Activated T-cell treated with anti-CD3 and anti-CD28 coated beads, Interleukin-2, amount 50 U/mL, for 24 hours (primary cell): ENCODE measurements around the gene PDIK1L.
A peak's percentile ranks its signal among the peaks of the same experiment; 100 is the strongest.
"Not testable (repeated sequence)": the region's sequence is repeated elsewhere in the genome, so short reads cannot be mapped to it uniquely, and the experiment has no call there.

ENCODE experiments used
- DNase-seq: peaks from one replicate; pipeline ENCODE4 v3.0.0-alpha.2; 2020
- H3K27ac Mint-ChIP-seq: 2 replicates; pipeline ENCODE4 v1.8.0; 2020; ENCODE audit warnings: mild to moderate bottlenecking, mixed read lengths
- H3K27me3 Mint-ChIP-seq: 2 replicates; pipeline ENCODE4 v1.8.0; 2020; ENCODE audit warnings: mixed read lengths
- H3K36me3 Mint-ChIP-seq: 2 replicates; pipeline ENCODE4 v1.8.0; 2020; ENCODE audit warnings: low read depth, mixed read lengths
- H3K4me1 Mint-ChIP-seq: 2 replicates; pipeline ENCODE4 v1.8.0; 2020; ENCODE audit warnings: low read depth, mixed read lengths
- H3K4me3 Mint-ChIP-seq: 2 replicates; pipeline ENCODE4 v1.8.0; 2020; ENCODE audit warnings: mild to moderate bottlenecking, moderate library complexity, mixed read lengths
- H3K9me3 Mint-ChIP-seq: 2 replicates; pipeline ENCODE4 v1.8.0; 2020; ENCODE audit warnings: mixed read lengths

The PDIK1L gene

DNA sequence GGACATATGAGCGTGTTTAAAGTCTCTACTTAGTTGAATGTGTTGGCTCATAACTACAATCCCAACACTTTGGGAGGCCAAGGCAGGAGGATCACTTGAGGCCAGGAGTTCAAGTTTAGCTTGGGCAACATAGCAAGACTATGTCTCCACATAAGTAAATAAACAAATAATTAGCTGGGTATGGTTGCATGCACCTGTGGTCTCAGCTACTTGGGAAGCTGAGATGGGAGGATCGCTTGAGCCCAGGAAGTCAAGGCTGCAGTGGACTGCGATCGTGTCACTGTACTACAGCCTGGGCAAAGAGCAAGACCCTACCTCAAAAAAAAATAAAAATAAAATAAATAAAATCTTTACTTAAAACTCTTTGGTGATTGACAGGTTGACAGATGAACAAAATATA, 13.0 kb upstream of the PDIK1L start:
- no peaks in the 10 kb centered on the region for H3K9me3 Mint-ChIP-seq
- no peak overlapping the region for H3K4me3 Mint-ChIP-seq
- no peaks in the 10 kb centered on the region for H3K27me3 Mint-ChIP-seq
- peaks cover 3% of the 10 kb centered on the region for H3K4me1 Mint-ChIP-seq
- H3K36me3 Mint-ChIP-seq, result no peaks in the 10 kb centered on the region
- DNase-seq, result no peak
- H3K27ac Mint-ChIP-seq, result no peak overlapping the region

DNA sequence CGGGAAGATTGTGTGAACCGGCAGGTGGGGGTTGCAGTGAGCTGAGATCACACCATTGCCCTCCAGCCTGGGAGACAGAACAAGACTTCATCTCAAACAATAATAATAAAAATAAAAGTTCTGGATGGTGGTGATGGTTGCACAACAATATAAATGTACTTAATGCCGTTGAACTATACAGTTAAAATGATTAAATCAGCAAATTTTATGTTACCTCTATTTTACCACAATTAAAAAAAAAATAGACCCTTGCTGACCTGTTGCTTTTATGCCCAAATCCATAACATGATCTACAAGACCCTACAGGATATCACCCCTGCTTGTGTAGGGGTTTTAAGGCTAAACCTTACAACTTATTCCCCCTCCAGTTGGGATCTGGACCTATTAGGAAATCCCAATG, 11.8 kb upstream of the PDIK1L start:
- DNase-seq, result no peak
- Mint-ChIP-seq H3K4me3 (no peak overlapping the region), H3K27ac (no peak overlapping the region), H3K4me1 (peaks cover 3% of the 10 kb centered on the region), H3K36me3 (no peaks in the 10 kb centered on the region), H3K9me3 (no peaks in the 10 kb centered on the region), H3K27me3 (no peaks in the 10 kb centered on the region)

DNA sequence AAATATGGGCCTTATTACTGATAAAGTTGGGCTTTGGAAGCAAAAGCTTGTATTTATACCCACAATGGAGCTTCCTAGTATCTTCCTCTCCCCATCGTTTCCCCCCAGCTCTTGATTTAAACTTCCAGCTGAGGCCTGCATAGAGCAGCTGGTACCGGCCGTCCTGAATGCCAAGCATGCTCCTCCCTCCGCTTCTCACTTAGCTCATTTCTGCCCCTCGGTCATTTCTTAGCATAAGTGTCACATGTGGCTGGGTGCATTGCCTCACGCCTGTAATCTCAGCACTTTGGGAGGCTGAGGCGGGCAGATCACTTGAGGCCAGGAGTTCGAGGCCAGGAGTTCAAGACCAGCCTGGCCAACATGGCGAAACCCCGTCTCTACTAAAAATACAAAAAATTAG, 11.4 kb upstream of the PDIK1L start:
- not testable (repeated sequence) for H3K4me3 Mint-ChIP-seq, DNase-seq, H3K27ac Mint-ChIP-seq, H3K27me3 Mint-ChIP-seq, H3K9me3 Mint-ChIP-seq, H3K36me3 Mint-ChIP-seq, H3K4me1 Mint-ChIP-seq

DNA sequence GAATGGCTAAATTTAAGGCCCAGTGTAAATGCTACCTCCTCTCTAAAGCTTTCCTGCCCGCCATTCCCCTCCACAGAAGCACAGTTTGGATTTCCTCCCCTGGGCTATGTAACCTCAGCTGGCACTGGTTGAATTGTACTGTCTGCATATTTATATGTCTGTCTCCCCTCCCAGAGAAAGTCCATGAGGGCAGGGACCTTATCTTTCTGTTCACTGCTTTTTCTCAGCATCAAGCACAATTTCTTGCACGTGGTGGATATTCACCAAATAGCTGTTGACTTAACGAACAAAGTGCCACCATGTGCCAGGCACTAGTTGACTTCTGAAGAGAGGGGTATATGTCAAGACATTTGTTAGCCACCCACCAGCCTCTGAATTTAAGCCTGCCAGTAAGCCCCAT, 9.5 kb upstream of the PDIK1L start:
- Mint-ChIP-seq H3K27ac (no peak overlapping the region), H3K4me3 (no peak overlapping the region), H3K9me3 (no peaks in the 10 kb centered on the region), H3K4me1 (peaks cover 7% of the 10 kb centered on the region), H3K36me3 (no peaks in the 10 kb centered on the region), H3K27me3 (no peaks in the 10 kb centered on the region)
- DNase-seq, result no peak

DNA sequence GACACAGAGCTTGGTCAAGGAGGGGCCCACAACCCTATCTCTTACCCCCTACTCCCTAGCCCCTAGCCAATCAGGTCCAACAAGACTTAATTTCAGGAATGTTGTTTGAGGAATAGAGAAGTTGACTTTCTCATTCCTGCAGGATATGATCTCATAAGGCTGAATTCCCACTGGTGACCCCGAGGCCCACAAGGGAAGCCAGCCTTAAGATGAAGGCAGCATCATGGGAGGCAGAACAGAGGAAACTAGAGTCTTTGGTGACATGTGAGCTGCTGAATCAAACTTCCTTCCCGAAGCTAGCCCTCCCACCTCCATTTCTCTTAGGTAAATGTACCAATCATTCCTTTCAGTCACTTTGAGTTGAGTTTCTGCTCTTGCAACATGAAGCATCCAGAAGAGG, 9.1 kb upstream of the PDIK1L start:
- Mint-ChIP-seq H3K4me3 (no peak overlapping the region), H3K27me3 (no peaks in the 10 kb centered on the region), H3K27ac (no peak overlapping the region), H3K4me1 (peaks cover 7% of the 10 kb centered on the region), H3K9me3 (no peaks in the 10 kb centered on the region), H3K36me3 (no peaks in the 10 kb centered on the region)
- DNase-seq, result no peak

DNA sequence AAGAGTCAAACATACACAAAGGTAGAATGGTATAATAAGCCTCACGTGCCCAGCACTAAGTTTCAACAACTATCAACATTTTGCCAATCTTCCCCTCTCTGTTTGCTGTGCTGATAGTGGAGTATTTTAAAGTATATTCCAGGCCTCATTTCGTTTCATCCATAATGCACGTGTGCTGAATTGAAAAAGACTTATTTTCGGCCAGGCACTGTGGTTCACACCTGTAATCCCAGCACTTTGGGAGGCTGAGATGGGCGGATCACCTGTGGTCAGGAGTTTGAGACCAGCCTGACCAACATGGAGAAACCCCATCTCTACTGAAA, 6.4 kb upstream of the PDIK1L start:
- H3K27me3 Mint-ChIP-seq, H3K27ac Mint-ChIP-seq, H3K9me3 Mint-ChIP-seq, H3K4me1 Mint-ChIP-seq, H3K36me3 Mint-ChIP-seq, DNase-seq, H3K4me3 Mint-ChIP-seq: not testable (repeated sequence)

DNA sequence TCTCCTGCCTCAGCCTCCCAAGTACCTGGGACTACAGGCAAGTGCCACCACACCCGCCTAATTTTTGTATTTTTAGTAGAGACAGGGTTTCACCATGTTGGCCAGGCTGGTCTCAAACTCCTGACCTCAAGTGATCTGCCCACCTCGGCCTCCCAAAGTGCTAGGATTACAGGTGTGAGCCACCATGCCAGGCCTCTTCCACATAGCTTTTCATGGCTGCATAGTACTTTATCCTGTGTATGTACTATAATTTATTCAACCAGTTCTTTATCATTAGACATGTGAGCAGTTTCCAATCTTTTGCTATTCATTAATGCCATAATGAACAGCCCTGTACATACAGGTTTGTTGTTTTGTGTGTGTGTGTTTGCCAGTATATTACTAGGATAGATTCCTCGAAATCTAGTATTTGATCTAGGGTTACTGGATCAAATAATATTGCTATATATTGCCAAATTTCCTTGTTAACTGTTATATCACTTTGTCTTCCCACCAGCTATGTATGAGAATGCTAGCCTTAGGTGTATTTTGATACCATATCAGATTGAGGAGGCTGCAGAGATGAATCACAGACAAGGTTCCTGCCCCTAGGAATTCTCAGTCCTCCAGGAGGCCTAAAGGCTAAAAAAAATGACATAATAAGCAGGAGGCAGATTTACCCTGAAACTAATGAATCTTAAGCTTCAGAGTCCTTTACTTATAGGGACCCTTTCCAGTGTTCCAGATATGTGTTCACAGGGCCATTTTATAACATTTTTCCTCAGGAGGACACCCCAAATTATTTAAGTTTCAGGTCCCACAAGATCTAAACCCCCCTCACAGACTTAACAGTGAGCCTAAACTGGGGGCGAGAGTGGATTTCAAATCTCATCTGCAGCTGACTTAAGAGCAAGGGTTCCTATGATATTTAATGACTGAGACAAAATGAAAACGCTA, 2.1 kb upstream of the PDIK1L start:
- Mint-ChIP-seq H3K27me3 (no peaks in the 10 kb centered on the region), H3K4me3 (peak overlapping the region; percentile 84), H3K4me1 (peaks cover 34% of the 10 kb centered on the region), H3K9me3 (no peaks in the 10 kb centered on the region), H3K27ac (no peak overlapping the region), H3K36me3 (peaks cover 24% of the 10 kb centered on the region)
- DNase-seq, result no peak

DNA sequence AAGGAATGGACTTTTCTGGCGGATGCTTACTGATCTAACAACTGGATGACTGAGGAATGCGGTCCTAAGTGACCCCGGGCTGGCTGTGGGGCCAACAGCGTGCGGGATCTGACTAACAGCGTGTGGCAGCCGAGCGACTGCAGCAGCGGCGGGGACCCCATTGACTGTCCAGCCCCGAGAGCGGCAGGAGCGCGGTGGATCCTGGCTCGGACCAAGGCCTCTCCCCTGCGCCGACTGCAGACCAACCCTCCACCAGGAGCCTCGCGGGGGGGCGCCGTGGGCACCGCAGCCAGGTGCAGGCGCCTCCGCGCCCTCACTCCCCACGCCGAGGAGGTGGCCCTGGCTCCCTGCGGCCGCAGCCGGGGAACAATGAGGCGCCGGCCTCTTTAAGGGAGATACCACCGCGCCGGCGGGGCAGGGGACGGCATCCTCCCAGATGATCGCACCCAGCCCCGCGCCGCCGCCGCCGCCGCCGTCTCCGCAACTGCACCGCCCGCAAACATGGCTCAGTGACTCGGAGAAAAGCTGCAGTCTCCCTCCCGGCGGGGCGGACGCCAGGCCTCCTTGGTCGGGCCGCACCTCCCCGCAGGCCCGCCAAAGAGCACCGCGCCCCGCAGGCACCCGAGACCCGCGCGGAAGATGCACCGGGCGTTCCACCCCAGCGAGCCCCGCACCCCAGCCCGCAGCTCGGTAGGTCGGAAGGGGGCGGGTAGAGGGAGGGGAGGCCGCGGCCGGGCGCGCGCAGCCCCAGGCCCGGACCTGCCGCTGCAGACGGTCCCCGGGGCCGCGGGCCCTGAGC, 694 bp upstream of the PDIK1L start:
- H3K27ac Mint-ChIP-seq, result peak overlapping the region; percentile 90
- H3K4me3 Mint-ChIP-seq, result peak overlapping the region; percentile 84
- peaks cover 37% of the 10 kb centered on the region for H3K36me3 Mint-ChIP-seq
- no peaks in the 10 kb centered on the region for H3K9me3 Mint-ChIP-seq
- no peaks in the 10 kb centered on the region for H3K27me3 Mint-ChIP-seq
- DNase-seq, result peak; percentile 79
- peaks cover 35% of the 10 kb centered on the region for H3K4me1 Mint-ChIP-seq

DNA sequence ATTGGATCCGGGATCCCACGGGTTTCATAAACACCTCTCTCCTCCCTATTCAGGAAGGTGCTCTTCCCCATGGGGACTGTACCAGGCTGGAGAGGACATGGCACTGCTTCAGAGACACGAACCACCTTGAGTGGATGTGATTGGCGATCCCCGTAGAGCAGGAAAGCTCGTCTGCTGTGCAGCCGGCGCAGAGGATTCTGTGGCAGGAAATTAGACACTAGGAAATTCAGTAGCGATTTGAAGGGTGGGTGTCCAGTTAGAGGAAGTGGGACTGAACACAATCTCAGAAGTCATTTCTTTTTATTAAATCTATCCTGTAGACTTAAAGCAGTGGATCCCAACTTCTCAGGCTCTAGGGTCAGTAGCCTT, 767 bp downstream of the PDIK1L start:
- DNase-seq, result no peak
- peaks cover 46% of the 10 kb centered on the region for H3K36me3 Mint-ChIP-seq
- peaks cover 37% of the 10 kb centered on the region for H3K4me1 Mint-ChIP-seq
- peak overlapping the region; percentile 95 for H3K4me3 Mint-ChIP-seq
- H3K27ac Mint-ChIP-seq, result peak overlapping the region; percentile 93
- H3K9me3 Mint-ChIP-seq, result no peaks in the 10 kb centered on the region
- H3K27me3 Mint-ChIP-seq, result no peaks in the 10 kb centered on the region

DNA sequence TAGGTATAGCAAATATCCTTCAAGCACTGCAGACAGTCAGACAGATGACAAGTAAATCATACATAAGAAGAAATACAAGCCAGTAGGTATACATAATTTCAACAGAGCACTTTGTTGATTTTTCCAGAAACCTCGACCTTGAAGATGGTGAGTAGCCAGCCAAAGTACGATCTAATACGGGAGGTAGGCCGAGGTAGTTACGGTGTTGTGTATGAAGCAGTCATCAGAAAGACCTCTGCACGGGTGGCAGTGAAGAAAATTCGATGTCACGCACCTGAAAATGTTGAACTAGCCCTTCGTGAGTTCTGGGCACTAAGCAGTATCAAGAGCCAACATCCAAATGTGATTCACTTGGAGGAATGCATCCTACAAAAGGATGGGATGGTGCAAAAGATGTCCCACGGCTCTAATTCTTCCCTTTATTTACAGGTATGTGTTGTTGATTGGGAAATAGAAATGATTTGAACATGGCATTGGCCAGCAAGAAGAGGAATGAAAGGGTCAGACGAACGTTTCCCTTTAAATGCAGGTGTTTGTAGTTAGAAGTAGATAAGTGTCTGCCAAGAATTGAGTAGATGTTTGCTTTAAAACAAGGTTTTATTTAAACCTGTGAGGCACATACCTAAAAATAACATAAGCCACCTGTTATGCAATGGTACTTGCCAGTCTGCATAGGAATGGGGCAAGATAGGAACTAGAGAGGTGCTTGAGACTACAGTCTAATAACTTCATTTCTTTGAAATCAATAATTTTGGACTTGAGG, 2.7 kb downstream of the PDIK1L start:
- no peak for DNase-seq
- H3K4me3 Mint-ChIP-seq, result no peak overlapping the region
- H3K36me3 Mint-ChIP-seq, result peaks cover 65% of the 10 kb centered on the region
- H3K27ac Mint-ChIP-seq, result no peak overlapping the region
- no peaks in the 10 kb centered on the region for H3K27me3 Mint-ChIP-seq
- no peaks in the 10 kb centered on the region for H3K9me3 Mint-ChIP-seq
- H3K4me1 Mint-ChIP-seq, result peaks cover 48% of the 10 kb centered on the region

DNA sequence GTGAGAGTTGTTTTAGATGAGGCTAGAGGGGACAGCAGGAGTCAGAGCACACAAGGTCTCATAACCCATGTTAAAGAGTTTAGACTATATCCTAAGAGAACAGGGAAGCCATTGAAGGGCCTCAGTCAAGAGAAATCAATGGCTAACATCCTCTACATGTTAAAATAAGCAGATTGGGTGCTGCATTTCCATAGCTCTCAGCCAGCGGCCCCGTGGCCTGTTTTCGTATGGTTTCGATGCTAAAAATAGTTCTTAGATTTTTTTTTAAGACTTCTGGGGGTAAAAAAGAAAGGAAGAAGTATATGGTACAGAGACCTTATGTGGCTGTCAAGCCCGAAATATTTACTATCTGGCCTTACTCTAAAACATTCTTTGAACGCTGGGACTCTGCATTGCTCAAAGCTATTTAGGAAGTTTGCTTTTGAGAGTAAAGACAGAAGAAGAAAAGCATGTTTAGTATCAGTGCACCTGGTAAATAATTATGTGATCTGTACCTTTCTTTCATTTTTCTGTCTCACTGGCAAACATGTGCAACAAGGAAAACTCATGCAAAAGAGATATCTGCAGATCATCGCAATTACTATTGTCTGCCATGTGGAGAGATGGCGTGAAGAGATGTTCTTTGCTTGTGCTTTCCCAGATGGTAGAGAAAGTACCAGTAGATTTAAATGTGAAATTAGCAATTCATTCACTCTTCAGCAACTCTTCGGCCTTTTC, 8.4 kb downstream of the PDIK1L start:
- Mint-ChIP-seq H3K4me1 (peaks cover 55% of the 10 kb centered on the region), H3K9me3 (no peaks in the 10 kb centered on the region), H3K27ac (peak overlapping the region; percentile 63), H3K4me3 (no peak overlapping the region), H3K27me3 (no peaks in the 10 kb centered on the region), H3K36me3 (peaks cover 72% of the 10 kb centered on the region)
- DNase-seq, result no peak

DNA sequence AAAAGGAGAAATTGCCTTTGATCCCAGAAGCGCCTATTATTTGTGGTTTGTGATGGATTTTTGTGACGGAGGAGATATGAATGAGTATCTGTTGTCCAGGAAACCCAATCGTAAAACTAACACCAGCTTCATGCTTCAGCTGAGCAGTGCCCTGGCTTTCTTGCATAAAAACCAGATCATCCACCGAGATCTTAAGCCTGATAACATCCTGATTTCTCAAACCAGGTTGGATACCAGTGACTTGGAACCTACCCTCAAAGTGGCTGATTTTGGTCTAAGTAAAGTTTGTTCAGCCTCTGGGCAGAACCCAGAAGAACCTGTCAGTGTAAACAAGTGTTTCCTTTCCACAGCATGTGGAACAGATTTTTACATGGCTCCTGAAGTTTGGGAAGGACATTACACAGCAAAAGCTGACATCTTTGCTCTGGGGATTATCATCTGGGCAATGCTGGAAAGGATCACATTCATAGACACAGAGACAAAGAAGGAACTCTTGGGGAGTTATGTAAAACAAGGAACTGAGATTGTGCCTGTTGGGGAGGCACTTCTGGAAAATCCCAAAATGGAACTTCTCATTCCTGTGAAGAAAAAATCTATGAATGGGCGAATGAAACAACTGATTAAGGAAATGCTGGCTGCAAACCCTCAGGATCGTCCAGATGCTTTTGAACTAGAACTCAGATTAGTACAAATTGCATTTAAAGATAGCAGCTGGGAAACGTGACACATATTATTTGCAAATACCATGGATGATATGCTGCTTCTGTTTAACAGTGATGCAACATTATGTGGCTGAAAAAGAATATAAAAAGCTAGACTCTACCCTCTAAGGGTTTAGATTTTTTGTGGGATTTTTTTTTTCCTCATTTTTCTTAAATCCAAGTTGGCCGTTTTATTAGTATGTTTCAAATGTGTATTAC, 10.5 kb downstream of the PDIK1L start:
- H3K4me3 Mint-ChIP-seq, result no peak overlapping the region
- H3K27me3 Mint-ChIP-seq, result no peaks in the 10 kb centered on the region
- H3K36me3 Mint-ChIP-seq, result peaks cover 58% of the 10 kb centered on the region
- H3K27ac Mint-ChIP-seq, result no peak overlapping the region
- no peaks in the 10 kb centered on the region for H3K9me3 Mint-ChIP-seq
- H3K4me1 Mint-ChIP-seq, result peaks cover 72% of the 10 kb centered on the region
- no peak for DNase-seq
